8988T (cell line): ENCODE measurements around the gene PAQR5.
"Not testable (repeated sequence)": the region's sequence is repeated elsewhere in the genome, so short reads cannot be mapped to it uniquely, and the experiment has no call there.

ENCODE experiments used
- DNase-seq: peaks from one replicate; pipeline ENCODE4 v3.0.0; 2011

PAQR5 gene

DNA sequence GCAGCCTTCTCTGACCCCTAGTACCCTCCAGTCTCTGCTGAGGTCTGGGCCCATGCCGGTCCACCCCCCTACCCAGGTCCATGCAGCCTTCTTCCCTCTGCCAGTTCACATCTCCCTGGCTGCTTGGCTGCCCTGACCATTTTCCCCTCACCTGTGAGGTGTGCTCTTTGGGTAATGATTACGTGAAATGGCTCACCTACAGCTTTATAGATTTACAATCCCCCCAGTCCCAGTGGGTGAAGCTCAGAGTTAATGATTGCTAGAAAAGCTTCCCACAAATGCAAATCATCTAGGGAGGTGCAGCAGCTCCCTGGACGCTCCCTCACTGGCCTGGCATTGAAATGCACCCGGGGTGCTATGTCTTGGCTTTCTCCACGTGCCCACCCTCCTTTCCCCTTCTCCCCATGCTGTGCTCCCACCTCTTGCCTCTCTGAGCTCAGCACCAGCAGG lies 18.7 kb downstream of the PAQR5 start:
- DNase-seq: no peak

DNA sequence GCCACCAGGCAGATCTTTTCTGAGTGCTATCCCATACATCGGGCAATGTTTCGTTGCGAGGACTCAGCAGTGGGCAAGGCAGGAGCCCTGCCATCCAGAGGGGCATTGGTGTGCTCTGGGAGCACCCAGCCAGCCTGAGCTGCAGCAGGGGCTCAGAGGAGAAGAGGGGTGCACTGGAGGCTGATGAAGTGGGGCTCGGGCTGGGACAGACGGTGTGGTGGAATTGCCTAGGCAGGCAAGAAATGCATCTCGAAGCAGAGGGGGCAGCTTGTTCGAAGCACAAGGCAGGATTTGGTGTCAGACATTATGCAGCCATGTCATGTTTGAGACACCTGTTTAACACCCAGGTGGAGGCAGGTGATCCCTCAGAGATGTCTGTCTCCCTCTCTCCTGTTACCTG lies 19.3 kb downstream of the PAQR5 start:
- DNase-seq: no peak

DNA sequence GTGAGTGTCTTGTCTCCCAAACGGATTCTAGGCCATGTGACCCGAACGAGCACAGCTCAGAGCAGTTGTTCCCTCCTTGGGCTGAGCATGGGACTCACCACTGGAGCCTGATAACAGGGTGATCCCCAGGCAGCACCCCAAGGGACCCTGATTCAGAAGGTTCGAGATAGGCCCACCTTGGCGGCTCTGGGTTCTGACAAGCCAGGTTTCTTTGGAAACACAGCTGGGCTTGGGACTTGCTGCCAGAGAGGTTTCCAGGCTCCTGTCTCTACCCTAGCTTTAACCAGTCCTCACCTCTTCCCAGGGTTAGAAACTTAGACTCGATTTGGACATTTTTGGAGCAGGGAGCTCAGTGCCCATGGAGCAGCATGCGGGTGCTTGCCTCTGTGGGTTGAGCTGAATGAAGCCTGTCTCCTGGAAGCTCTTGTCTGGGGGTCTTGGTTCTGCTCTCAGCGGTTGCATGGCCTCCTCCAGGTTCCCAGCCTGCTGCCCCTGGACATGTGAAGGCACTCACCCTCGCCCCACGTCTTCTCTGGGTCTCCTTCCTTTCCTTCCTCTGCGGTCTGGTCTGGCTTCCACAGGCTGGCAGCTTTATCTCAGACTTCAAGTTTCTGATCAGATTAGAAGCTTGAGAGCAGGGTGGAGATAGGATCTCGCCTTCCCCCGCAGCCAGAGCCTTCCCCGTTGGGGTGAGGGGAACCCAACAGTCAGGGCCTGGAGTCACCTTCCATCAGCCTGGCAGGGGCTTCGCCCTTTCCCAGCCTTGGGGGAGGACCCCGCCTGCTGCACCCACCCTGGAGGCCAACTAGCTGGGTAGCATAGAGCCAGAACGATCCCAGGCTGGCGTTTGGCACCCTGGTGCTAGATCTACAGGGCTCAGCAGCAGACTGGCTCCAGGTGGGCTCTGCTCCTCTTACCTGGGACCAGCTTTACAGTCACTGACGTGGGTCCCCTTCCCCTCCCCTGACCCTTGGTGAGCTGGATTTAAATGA lies 21.0 kb downstream of the PAQR5 start:
- no peak for DNase-seq

DNA sequence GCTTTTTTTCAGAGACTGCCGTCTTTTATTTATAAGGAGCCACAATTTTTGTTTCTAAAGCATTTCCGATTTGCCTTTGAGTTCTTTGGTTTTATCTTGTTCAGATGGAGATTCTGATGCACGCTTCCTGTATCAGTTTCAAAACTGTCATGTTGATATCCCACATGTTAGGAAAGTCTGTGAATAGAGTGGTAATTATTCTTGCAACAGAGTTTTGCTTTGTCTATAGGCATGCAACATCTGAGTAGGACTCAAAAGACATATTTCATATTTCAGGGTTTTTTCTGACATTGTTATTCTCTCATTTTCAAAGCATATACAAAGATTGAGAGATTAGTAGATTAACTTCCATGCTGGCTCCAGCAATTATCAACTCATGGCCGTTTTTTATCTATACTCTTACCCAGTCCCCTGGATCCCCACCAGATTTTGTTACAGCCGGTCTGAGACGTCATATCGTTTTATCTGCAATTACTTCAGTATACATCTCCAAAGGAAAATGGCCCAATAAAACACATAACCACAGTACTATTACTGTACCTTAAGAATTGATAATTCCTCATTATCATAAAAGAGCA lies 22.4 kb downstream of the PAQR5 start:
- DNase-seq: no peak

GRCh38 chr15:69323893-69324430 lies 25.2 kb downstream of the PAQR5 start:
- no peak for DNase-seq

- no peak for DNase-seq
Measured at GRCh38 chr15:69324565-69324964, 25.9 kb downstream of the PAQR5 start.

GRCh38 chr15:69325456-69325971 lies 26.8 kb downstream of the PAQR5 start:
- DNase-seq: no peak

DNA sequence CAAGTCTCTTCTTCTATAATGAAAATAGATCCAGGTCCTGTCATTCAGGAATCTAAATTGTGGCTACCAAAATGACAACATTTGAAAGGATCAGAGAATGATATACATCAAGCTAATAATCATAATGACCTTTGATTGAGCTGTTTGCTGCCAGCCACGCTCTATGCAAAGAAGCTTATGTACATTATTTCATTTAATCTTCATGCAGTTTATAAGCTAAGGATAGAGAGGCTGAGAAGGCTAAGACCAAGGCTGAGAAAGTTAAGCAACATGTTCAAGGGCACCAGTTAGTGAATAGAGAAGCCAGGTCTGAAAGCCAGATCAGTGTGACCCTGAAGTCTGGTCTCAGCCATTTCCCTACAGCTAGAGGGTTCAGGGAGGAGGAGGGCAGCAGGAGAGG lies 29.4 kb downstream of the PAQR5 start:
- no peak for DNase-seq

DNA sequence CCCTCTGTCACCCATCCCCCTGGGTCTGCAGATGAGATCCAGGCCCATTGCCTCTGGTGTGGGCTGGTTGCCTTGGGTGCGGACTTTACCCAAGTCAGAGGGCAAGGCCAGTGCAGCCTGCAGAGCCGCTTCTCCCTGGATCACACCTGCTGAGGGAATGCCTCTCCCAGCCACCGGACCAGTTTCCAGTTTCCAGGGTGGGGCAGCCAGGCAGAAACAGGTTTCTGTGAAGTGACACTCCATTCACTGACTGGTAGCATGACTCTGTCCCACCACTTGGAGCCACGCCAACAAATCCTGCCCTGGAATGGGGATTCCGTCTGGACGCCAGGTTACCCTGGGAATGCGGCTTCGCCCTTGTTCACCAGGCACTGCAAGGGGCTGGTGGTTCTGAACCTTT lies 30.0 kb downstream of the PAQR5 start:
- no peak for DNase-seq

DNA sequence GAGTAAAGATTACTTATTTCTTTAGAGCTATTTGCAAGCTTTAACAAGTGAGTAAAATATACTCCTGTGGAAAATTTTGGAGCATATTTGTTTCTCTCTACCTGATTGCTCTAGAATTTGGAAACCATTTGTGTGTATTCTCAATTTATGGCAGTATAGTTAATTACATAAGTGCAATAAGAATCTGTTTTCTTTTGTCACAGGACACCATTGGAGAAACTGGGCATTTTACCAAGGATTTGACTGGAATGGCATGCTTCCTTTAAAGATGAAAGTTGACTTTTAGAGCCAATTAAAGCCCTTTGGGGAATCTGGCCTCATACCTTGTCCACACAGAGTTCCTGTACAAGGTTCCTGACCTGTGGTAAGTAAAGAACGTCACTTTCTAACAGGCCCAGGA lies 38.4 kb downstream of the PAQR5 start:
- DNase-seq: no peak

- no peak for DNase-seq
Measured at GRCh38 chr15:69338535-69339213, 40.0 kb downstream of the PAQR5 start.

GRCh38 chr15:69339214-69339543 lies 40.5 kb downstream of the PAQR5 start:
- DNase-seq: not testable (repeated sequence)

DNA sequence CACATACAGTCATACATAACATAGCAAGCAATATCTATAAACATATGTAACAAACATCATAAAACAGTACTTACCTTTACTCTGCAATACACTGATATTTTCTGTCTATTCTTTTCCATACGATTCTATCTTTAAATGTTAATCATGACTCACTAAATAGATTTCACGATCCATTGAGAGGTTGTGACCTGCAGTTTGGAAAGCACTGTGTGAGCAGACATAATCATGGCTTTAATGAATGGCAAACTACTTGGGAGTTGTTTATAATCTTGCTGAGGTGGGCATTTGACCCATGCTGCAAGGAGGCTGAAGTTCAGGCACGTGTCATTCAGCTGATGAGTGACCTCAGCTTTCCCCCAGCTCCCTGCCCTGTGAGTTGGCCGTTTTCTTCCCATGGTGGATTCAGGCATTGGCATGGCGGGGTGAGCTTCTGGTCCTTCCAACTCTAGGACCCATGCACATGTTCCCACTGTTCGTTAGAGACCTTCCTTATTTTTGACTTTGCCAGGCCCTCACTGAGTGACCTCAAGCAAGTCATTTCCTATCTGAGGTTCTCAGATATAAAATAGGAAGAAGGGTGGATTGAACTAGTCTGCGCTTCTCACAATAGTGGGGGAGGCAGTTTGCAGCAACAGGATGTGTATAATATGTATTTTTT lies 41.7 kb downstream of the PAQR5 start:
- DNase-seq: no peak

DNA sequence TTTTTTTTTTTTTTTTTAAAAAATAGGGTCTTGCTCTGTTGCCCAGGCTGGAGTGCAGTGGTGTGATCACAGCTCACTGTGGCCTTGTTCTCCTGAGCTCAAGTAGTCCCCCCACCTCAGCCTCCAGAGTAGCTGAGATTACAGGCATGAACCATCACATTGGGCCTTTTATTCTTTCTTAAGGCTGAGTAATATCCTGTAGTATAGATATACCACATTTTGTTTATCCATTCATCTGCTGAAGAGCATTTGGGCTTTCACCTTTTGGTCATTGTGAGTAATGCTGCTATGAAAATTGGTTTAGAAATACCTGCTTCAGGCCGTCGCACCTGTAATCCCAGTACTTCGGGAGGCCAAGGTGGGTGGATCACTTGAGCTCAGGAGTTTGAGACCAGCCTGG lies 42.6 kb downstream of the PAQR5 start:
- no peak for DNase-seq

- DNase-seq: no peak
Measured at GRCh38 chr15:69342460-69343076, 43.9 kb downstream of the PAQR5 start.

DNA sequence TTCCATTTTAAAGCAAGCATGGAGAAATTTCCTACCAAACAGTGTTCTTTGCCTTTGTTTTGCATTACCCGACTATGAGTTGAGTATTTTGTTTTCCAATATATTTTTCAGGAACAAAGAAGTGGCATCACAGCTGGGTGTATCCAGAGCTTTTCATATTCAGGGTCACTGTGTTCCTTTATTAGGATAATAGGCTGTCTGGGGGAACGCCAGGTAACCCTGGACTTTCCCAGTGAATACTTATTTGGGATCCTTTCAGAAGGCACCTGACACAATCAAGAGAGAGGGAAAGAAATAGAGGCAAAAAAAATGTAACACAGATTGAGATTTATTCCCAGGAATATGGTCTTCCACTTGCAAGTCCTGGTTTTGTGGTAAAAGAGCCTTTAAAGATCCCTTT lies 44.4 kb downstream of the PAQR5 start:
- no peak for DNase-seq

GRCh38 chr15:69344238-69344637 lies 45.5 kb downstream of the PAQR5 start:
- DNase-seq: no peak

GRCh38 chr15:69346112-69346511 lies 47.4 kb downstream of the PAQR5 start:
- DNase-seq: no peak

DNA sequence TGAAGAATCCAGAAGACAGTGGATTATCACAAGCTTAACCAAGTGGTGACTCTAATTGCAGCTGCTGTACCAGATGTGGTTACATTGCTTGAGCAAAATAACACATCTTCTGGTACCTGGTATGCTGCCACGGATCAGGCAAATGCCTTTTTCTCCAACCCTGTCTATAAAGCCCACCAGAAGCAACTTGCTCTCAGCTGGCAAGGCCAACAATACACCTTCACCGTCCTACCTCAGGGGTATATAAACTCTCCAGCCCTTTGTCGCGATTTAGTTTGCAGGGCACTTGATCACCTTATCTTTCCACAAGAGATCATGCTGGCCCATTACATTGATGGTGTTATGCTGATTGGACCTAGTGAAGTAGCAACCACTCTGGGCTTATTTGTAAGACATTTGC lies 52.6 kb downstream of the PAQR5 start:
- no peak for DNase-seq

- no peak for DNase-seq
Measured at GRCh38 chr15:69351884-69352283, 53.2 kb downstream of the PAQR5 start.

GRCh38 chr15:69357773-69358771 lies 59.4 kb downstream of the PAQR5 start:
- no peak for DNase-seq
